T1000 (cell line): Measurements from ENCODE around the gene PECR.
"Not testable (repeated sequence)": the region's sequence is repeated elsewhere in the genome, so short reads cannot be mapped to it uniquely, and the experiment has no call there.

Source experiments
- DNase-seq: peaks from one replicate; lab custom pipeline; 2025; ENCODE audit warnings: mixed read lengths; lab: John Stamatoyannopoulos, UW

The PECR gene

DNA sequence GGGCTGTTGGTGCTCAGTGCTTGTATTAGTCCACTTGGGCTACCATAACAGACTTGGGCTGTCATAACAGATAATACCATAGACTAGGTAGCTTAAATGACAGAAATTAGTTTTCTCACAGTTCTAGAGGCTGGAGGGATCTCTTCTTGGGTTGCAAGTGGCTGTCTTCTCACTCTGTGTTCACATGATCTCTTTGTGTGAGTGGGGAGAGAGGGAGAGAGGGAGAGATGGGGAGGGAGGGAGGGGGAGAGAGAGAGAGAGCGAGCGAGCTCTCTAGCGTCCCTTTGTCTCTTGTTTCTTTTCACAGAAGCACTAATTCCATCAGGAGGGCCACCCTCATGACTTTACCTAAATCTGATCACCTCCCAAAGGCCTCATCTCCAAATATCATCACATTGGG lies 23.1 kb upstream of the PECR start:
- no peak for DNase-seq

DNA sequence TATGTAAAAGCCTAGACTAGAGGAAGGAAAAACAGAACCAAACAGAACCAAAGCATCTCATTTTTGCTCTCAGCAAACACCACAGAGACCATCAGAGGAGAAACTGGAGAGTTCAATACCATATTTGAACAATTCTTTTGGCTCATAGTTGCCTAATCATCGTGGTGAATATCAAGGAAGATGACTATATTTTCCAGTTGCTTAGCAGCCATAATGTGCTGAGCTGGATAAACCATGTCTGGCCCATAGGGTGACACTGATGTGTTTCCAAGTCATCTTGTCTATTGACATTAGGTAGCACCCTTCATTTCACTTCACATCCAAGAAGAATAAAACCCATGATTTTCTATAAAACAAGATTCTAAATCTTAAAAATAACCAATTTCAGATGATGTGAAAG lies 21.6 kb upstream of the PECR start:
- DNase-seq = no peak

DNA sequence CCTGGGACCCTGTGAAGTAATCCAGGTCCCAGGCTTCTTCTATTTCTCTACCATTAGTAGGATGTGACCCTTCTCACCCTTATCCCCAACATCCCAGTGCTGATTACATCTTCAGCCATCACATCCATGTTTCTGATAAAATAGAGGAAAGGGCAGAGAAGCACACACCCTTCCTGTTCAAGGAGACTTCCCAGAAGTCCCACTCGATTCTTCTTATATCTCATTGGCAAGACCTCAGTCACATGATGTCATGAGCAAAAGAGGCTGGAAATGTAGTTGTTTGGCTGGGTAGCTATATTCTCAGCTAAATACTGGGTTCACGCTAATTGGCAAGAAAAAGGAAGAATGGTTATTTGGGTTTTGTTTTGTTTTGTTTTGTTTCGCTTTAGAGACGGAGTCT lies 19.5 kb upstream of the PECR start:
- no peak for DNase-seq

DNA sequence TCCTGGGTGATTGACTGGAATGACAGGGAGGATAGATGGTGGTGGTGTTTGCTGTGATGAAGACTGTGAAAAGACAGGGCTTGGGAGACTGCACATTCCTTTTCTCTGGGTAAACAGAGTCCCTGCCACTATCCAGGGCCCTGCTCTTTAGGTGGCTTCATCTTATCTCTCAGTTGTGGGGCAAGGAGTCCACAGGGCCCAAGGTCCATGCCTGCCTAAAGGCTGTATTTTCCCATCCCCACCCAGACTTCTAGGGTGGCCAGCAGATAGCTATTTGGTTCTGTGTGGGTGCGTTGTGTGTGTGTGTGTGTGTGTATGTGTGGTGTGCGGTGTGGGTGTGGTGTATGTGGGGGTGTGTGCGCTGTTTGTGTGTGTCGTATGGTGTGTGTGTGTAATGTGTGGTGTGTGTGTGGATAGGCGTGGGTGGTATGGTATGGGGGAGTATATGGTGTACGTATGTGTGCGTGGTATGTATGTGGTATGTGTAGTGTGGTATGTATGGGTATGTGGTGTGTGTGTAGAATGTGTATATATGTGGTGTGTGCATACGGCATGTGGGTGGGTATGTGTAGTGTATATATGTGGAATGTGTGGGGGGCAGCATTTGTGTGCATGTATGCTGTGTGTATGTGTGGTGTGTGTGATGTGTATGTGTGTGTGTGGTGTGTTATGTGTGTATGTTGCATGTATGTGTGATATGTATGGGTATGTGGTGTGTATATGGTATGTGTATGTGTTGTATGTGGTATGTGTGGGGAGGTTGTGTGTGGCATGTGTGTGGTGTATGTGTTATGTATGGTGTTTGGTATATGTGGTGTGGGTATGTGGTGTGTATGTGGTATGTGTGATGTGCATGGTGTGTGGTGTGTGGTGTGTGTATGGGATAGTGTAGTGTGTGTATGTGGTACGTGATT lies 17.1 kb upstream of the PECR start:
- no peak for DNase-seq

DNA sequence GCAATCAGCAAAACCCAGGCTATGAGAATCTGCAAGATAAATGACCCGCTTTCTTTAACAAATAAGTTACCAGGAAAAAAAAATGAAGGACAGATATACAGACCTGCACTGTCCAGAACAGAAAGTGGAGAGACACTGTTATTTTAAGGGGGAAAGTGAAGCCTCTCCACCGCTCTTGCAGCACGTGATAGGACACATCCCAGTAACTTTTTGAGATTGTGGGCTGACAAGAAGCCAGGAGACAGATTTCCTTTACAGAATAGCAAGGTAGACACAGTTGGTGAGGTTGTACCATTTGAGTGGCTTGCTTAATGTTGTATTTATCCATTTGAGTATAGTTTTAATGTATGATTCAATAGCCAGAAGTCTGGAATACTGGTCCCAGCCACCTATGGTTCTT lies 13.1 kb upstream of the PECR start:
- DNase-seq = no peak

DNA sequence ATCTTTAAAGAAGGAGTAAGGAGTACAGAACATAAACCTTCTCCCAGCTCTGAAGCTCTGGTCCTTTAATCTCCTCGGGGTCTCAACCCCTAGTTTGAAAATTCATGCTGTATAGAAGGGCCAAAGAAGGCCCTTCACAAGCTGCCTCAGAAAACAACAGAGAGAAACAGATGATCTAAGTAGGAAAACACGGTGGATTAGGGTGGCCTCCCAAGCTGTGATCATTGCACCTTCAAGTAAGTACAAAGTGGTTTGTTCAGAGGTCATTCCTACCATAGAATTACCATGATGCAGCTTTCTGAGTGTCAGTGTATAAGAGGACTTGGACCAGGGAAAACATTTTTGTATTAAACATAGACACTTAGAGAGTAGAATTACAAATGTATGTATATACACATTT lies 11.0 kb upstream of the PECR start:
- no peak for DNase-seq

DNA sequence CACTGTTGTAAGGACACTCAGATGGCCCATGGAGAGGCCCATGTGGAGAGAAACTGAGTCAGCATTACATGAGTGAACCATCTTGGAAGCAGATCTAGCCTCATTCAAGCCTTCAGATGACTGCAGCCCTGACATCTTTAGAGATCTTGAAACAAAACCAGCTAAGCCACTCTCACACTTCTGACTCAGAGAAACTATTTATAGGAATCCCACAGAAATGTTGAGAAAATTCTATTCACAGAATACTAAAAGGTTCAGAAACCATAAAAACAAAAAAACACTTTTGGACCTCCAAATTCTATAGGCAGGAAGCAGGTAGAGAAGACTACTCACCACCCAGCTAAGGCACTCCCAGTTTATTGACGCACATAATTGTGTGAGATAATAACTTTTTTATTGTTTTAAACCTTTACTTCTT lies 8.8 kb upstream of the PECR start:
- no peak for DNase-seq

DNA sequence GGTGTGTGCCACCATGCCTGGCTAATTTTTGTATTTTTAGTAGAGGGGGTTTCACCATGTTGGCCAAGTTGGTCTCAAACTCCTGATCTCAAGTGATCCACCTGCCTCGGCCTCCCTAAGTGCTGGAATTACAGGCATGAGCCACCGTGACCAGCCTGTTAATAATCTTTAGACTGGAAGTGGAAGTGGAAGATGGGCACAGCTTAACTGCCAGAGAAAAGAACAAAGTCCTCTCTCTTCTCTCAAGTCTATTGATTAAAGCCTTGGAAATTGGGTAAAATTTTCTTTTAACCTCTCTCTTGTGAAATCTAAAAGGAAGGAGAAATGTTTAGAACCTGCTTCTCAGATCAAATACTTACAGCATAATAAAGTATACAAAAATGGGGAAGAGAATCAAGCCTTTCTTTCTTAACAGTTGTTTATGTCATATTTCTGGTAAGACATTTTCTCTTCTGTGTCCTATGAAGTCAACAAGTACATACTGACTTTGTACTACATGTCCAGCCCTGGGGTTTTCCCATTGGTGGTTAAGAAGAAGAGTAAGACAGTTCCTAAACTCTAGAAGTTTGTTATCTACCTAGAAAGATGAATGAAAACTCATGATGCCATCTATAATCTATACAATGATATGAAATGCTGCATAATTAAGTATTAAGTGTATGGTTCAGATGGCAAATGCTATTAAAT lies 4.7 kb upstream of the PECR start:
- DNase-seq = no peak

DNA sequence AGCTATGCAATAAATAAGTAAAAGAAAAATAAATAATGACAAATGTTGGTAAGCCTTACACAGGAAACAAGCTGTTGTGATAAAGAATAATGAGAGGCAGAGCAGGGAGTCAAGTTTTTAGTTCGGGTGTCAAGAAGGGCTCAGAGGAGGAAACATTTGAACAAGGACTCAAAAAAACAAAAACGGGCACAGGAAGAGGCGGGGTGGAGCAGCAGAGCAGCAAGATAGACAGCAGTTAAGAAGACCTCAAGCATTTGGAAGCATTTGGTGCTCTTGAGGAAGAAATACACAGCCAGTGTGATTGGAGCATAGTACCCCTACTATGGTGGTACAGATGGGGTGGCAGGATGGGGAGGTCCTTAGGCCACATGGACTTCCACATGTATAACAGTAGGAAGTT lies 2.9 kb upstream of the PECR start:
- no peak for DNase-seq

DNA sequence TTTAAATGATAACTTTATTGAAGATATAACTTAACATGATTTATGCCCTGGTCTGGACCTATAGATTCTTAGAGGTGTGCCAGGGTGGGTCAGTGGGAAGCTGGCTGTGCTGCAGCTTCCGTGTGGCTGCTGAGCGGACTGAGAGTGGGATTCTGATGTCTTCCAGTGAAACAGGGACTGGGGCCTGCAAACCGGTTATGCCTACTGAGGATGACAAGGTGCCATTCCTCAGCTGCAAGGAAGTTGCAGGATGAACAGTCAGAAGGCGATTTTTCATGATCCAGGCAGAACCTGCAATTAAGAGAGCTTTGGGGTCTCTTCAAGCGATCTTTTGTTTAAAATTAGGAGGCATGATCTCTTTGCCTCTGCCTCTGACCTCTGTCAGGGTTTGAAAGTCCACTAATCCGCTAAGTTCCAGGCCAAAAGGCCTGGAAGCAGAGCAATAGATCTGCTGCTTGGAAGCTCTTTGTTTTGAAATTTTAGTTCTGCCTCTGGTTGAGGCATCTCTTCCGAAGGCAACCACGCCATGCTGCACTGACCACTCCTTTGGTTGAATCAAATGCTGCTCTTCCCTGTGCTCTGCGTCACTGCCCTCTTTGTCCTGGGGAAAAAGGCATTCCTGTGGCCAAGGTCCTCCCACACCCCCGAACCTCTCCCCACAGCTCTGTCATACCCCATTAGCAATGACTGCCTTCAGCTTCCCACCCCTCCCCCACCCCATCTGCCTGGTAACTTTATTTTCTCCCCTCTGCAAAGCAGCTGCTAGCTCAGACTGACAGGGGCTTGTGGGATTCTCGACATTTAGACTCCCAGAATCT lies 2.1 kb upstream of the PECR start:
- DNase-seq = no peak

DNA sequence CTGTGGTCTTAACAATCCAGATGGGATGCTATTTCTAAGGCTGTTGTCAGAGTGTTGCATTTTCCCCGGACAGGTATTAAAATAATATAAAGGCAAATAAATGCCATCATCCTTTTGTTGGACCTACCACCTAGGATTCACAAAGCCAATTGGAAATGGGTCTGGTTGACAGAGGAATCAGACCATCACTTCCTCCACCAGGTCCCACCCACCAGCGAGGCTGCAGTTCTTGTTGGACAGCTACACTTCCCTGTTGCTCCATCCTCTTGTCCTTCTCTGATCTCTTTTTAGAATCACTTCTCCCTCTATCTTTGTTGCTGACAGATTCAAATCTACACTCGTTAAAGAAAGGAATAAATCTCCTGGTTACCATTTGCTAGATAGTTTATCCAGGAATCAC lies 1.2 kb upstream of the PECR start:
- no peak for DNase-seq

DNA sequence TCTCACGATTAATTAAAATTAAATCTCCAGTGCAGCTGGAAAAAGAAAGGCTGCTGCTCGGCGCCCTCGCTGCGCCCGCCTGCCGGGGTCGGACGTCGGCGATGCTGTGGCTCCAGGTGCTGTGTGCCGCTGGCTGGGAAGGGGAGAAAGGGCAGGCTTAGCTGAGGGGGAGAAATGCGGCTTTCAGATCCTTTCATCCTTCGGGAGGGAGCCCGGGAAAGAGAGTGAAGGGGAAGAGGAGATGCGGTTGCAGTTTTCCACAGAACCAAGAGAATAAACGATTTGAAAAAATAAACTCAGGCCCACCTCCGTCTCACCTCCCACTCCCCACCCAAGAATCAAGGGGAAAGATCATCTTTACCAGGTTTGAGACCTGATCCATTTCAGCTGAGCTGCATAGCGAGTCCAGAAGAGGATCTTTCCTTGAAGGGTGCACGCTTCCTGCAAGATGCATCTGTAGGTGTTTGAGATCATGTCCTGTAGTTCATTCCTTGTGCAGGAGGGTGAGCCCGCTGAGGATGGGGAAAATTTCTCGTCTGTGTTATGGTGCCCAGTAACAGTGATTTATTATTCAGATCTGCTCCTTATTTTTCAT lies 605 bp upstream of the PECR start:
- no peak for DNase-seq

DNA sequence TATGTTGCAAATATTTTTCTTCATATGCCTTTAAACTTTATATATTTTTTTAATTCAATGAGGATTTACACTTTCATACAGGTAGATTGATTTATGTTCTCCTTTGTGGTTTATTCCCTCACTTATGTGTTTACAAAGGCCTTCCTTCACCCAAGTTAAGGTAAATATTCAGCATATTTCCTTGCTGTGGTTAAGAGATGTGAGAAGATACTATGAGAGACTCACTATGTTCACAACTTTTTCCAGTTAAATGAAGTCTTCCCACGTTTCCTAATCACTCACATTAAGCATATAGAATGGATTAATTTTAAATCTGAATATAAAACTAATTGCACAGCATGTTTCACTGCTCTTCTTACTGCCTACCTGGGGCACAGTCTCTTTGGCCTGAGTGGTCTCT lies 597 bp downstream of the PECR start:
- DNase-seq = no peak

DNA sequence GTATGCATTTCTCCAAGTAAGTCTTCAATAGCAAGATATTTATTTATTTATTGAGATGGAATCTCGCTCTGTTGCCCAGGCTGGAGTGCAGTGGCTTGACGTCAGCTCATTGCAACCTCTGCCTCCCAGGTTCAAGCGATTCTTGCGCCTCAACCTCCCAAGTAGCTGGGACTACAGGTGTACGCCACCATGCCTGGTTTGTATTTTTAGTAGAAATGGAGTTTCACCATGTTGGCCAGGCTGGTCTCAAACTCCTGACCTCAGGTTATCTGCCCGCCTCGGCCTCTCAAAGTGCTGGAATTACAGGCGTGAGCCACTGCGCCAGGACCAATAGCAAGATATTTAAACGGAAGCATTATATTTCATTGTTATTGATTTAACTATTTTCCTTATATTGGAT lies 1.6 kb downstream of the PECR start:
- not testable (repeated sequence) for DNase-seq

DNA sequence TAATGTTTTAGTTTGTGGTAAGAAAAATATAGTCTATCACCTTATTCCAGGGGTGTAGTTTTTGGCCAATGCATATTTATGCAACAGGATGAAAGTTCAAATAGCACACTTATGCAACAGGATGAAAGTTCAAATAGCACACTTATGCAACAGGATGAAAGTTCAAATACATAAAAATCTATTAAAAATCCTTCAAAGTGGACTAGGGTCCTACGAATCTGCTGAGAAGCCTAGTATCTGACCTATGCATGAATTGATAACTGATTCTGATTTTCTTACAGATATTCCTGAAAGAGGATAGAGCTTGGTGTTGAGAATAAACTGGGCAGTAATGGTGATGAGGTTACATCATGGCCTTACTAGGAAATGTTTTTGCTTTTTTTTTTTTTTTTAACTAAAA lies 2.8 kb downstream of the PECR start:
- no peak for DNase-seq

DNA sequence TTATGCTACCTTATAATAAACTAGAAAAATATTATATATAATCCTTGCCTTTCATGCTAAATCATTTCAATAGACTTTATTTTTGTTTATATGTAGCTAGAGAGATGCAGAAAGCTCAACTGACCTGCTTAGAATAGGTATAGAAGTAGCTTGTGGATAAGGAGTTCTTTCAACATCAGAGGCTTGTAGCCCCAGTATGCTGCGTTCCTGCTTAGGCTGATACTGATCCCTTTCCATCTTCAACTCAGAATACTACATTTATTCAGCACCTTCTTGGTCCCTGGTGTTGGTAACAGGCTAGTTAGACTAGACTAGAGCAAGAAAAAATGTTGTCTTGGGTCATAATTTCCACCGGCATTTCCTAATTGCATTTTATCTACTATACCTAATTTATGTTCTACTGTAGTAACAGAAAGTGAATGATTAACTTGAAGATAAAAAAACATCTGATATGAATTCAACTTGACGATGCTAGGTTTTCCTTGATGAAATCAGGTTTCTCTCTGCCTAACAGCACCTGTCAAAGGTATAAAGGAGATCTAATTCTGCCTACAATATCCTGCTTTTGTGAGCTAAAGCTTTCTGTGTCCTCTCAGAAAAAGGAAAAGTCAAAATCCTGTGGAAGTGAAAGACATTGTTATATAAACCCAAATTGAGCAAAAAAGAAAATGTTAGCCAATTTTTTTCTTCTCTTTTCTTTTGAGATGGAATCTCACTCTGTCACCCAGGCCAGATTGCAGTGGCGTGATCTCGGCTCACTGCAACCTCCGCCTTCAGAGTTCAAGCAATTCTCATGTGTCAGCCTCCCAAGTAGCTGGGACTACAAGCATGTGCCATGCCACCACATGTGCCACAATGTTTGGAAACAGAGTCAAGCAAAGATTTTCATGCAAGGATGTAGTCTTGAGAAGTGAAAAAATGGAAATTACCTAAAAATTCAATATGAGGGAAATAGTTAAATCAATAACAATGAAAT lies 5.8 kb downstream of the PECR start:
- no peak for DNase-seq

DNA sequence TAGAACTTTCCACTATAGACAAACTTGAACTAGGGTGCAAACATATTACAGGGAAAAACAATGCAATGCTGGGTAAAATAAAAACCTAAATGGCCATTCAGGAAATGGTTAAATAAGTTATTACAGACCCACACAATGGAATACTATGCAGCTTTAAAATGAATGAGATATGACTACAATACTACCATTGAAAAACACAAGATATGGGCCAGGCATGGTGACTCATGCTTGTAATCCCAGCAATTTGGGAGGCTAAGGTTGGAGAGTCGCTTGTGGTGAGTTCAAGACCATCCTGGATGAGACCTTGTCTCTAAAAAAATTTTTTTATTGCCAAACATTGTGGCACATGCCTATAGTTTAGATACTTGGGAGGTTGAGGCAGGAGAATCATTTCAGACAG lies 6.8 kb downstream of the PECR start:
- no peak for DNase-seq

DNA sequence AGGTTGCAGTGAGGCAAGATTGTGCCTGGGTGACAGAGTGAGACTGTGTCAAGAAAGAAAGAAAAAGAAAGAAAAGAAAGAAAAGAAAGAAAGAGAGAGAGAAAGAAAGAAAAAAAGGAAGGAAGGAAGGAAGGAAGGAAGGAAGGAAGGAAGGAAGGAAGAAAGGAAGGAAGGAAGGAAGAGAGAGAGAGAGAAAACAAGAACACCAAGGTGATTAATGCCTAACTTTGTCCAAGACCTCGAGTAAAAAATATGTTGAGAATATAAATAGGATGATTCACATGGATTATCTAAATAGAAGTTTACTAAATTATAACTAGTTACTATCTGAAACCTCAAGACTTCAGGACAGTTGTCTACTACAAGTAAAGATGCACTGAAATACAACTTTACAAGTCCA lies 7.2 kb downstream of the PECR start:
- DNase-seq = no peak

DNA sequence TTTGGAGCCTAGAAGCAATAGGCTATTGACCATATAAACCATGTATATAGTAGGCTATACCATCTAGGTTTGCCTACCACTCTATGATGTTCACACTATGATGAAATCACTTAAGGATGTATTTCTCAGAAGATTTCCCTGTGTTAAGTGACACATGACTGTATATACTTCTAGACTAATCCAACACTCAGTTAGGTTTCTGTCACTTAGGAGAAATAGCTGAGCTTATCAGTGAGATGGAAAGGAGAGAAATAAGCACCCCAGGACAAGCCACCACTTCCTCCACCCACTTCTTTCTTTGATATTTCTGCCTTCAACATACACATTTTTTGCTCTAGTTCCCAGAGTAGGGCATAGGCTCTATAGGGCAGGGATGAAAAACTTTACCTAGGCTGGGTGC lies 7.8 kb downstream of the PECR start:
- DNase-seq = no peak

DNA sequence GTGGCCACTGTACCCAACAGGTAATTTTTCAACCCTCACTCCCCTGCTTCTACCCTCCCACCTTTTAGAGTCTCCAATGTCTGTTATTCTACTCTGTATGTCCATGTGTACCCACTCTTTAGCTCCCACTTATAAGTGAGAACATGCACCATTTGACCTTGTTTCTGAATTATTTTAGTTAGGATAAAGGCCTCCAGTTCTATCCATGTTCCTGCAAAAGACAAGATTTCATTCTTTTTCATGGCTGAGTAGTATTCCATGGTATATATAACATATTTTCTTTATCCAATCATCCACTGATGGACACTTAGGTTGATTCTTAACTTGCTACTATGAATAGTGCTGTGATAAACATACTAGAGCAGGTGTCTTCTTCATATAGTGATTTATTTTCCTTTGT lies 9.1 kb downstream of the PECR start:
- no peak for DNase-seq
